DMS 273 (cell line): ENCODE data around the gene XXYLT1.
"Not testable (repeated sequence)": the region's sequence is repeated elsewhere in the genome, so short reads cannot be mapped to it uniquely, and the experiment has no call there.

Experiments used
- DNase-seq: peaks from one replicate; lab custom pipeline; 2025; ENCODE audit not compliant: unreplicated experiment; lab: John Stamatoyannopoulos, UW

XXYLT1 gene

GRCh38 chr3:195228886-195229285, 42.1 kb downstream of the XXYLT1 start:
- DNase-seq: not testable (repeated sequence)

GRCh38 chr3:195227871-195228270, 43.1 kb downstream of the XXYLT1 start:
- DNase-seq: no peak

- peak; percentile 34 for DNase-seq
Observed at GRCh38 chr3:195226900-195227447, 44.0 kb downstream of the XXYLT1 start.

GRCh38 chr3:195226445-195226844, 44.5 kb downstream of the XXYLT1 start:
- no peak for DNase-seq

GRCh38 chr3:195224980-195225580, 45.9 kb downstream of the XXYLT1 start:
- DNase-seq: no peak

GRCh38 chr3:195224156-195224979, 46.6 kb downstream of the XXYLT1 start:
- DNase-seq: peak; percentile 44

GRCh38 chr3:195221876-195222617, 48.9 kb downstream of the XXYLT1 start:
- DNase-seq: no peak

GRCh38 chr3:195221015-195221853, 49.7 kb downstream of the XXYLT1 start:
- no peak for DNase-seq

GRCh38 chr3:195219351-195220230, 51.4 kb downstream of the XXYLT1 start:
- DNase-seq: no peak

GRCh38 chr3:195218331-195218730, 52.6 kb downstream of the XXYLT1 start:
- DNase-seq: not testable (repeated sequence)

GRCh38 chr3:195215576-195215975, 55.4 kb downstream of the XXYLT1 start:
- not testable (repeated sequence) for DNase-seq

GRCh38 chr3:195214381-195214780, 56.6 kb downstream of the XXYLT1 start:
- DNase-seq: no peak

GRCh38 chr3:195213639-195214315, 57.2 kb downstream of the XXYLT1 start:
- no peak for DNase-seq

GRCh38 chr3:195212749-195213375, 58.1 kb downstream of the XXYLT1 start:
- no peak for DNase-seq

- DNase-seq: no peak
Observed at GRCh38 chr3:195212033-195212748, 58.8 kb downstream of the XXYLT1 start.

- peak; percentile 87 for DNase-seq
Observed at GRCh38 chr3:195210266-195210973, 60.5 kb downstream of the XXYLT1 start.

- peak; percentile 85 for DNase-seq
Observed at GRCh38 chr3:195209847-195210265, 61.1 kb downstream of the XXYLT1 start.
